Measurements from ENCODE around the gene ERICH6. TPM values are rescaled to one million over a fixed set of nuclear protein-coding genes. Genes with fewer than 3 reads are reported as not detected.

Gene ERICH6
- total RNA-seq, 4 donors from 2014 or later: not detected

DNA sequence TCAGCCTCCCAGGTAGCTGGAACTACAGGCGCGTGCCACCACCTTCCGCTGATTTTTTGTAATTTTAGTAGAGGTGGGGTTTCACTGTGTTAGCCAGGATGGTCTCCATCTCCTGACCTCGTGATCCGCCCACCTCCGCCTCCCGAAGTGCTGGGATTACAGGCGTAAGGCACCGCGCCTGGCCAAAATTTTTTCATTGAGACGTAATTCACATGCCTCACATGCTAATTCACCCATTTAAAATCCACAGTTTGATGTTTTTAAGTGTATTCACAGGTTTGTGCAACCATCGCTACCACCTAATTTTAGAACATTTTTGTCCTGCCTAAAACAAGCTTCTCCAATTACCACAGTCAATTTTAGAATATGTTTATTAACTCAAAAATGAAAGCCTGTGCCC is 63.5 kb downstream of the ERICH6 start:
- intact Hi-C loops (cut with DNase I; ENCODE audit: low total_unique reads): no loop called here
- no peak for TF ChIP-seq CTCF (IDR thresholded peaks at IDR 0.05)
- TF ChIP-seq POLR2A (IDR thresholded peaks at IDR 0.05): no peak
- no peak overlapping the region for H3K4me3 ChIP-seq (ENCODE audit: low read depth, poor library complexity, severe bottlenecking)
- DNase-seq (ENCODE audit: low spot score in 2 of 2): no peak
- WGBS, 2 donors: 92 to 95% methylated on average over 12 of the region's 12 CpGs

DNA sequence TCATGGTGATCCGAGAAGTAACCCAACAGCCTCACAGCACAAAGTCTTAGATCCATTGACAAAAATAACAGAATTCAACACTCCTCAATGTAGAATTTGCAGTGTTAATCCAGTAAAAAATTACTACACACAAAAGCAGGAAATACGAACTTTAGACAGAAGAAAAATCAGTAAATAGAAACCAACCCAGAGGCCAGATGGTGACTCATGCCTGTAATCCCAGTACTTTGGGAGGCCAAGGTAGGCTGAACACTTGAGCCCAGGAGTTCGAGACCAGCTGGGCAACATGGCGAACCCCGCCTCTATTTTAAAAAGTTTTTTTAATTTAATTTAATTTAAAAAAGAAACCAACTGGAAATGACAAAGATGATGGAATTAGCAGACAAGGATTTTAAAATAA is 64.5 kb downstream of the ERICH6 start:
- DNase-seq (ENCODE audit: low spot score in 2 of 2): no peak
- no peak overlapping the region for H3K4me3 ChIP-seq (ENCODE audit: low read depth, poor library complexity, severe bottlenecking)
- WGBS, 2 donors: 70 to 71% methylated on average over 5 of the region's 5 CpGs
- intact Hi-C loops (cut with DNase I; ENCODE audit: low total_unique reads): no loop called here
- TF ChIP-seq CTCF (IDR thresholded peaks at IDR 0.05) (no peak), POLR2A (IDR thresholded peaks at IDR 0.05) (no peak)

- DNase-seq (ENCODE audit: low spot score in 2 of 2): no peak
- 86 to 93% methylated on average over 5 of the region's 5 CpGs for WGBS, 2 donors
- intact Hi-C loops (cut with DNase I; ENCODE audit: low total_unique reads): no loop called here
- TF ChIP-seq POLR2A (IDR thresholded peaks at IDR 0.05): no peak
- no peak for TF ChIP-seq CTCF (IDR thresholded peaks at IDR 0.05)
- H3K4me3 ChIP-seq (ENCODE audit: low read depth, poor library complexity, severe bottlenecking): no peak overlapping the region
These were observed 67.5 kb downstream of the ERICH6 start for GRCh38 chr3:150636258-150636657.

DNA sequence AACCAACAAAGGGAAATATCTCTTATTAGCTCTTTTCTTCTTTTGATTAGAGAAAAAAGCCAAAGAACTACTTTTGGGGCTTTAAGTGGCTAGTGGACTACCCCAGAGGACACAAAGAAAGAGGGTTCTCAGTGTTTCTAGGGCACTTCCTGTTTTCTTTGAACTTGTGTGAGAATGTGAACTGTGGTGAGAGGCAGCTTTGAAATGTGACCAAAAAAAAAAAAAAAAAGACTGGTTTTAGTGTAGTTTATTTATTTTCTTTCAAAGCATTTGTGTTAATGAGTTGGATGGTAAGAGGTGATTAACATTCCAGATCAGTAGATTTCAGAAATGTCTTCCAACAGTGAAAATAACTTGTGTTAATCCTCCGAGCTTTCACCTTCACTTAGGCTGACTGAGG is 68.2 kb downstream of the ERICH6 start:
- no peak overlapping the region for H3K4me3 ChIP-seq (ENCODE audit: low read depth, poor library complexity, severe bottlenecking)
- TF ChIP-seq CTCF (IDR thresholded peaks at IDR 0.05): no peak
- no peak for TF ChIP-seq POLR2A (IDR thresholded peaks at IDR 0.05)
- 54 to 80% methylated on average over 1 of the region's 1 CpG for WGBS, 2 donors
- intact Hi-C loops (cut with DNase I; ENCODE audit: low total_unique reads): no loop called here
- no peak for DNase-seq (ENCODE audit: low spot score in 2 of 2)

GRCh38 chr3:150635076-150635475 is 68.6 kb downstream of the ERICH6 start:
- intact Hi-C loops (cut with DNase I; ENCODE audit: low total_unique reads): no loop called here
- no peak for DNase-seq (ENCODE audit: low spot score in 2 of 2)
- WGBS, 2 donors: 63 to 73% methylated on average over 6 of the region's 6 CpGs
- no peak for TF ChIP-seq POLR2A (IDR thresholded peaks at IDR 0.05)
- TF ChIP-seq CTCF (IDR thresholded peaks at IDR 0.05): no peak
- H3K4me3 ChIP-seq (ENCODE audit: low read depth, poor library complexity, severe bottlenecking): no peak overlapping the region

GRCh38 chr3:150631515-150632221 is 72.1 kb downstream of the ERICH6 start:
- DNase-seq (ENCODE audit: low spot score in 2 of 2): no peak
- no peak for TF ChIP-seq CTCF (IDR thresholded peaks at IDR 0.05)
- no peak for TF ChIP-seq POLR2A (IDR thresholded peaks at IDR 0.05)
- intact Hi-C loops (cut with DNase I; ENCODE audit: low total_unique reads): no loop called here
- WGBS, 2 donors: 94% methylated on average over 7 of the region's 7 CpGs
- no peak overlapping the region for H3K4me3 ChIP-seq (ENCODE audit: low read depth, poor library complexity, severe bottlenecking)
